MM.1S (cell line): ENCODE measurements around the gene IL36B.
A peak's percentile ranks its signal among the peaks of the same experiment; 100 is the strongest.

ENCODE experiments used
- DNase-seq: peaks from one replicate; pipeline ENCODE4 v3.0.0-alpha.2; 2015
- H2AFZ ChIP-seq: fragments of 300-600 bp; sonication (generic); 2 replicates; pipeline ENCODE4 v1.6.0; 2016; ENCODE audit warnings: antibody characterized with exemption, low read length
- H3F3A ChIP-seq: fragments of 300-600 bp; sonication (generic); 2 replicates; pipeline ENCODE4 v1.6.1; 2016; ENCODE audit warnings: mild to moderate bottlenecking, antibody characterized with exemption, low read length, moderate library complexity, mixed read lengths; ENCODE audit not compliant: insufficient read depth
- H3K27ac ChIP-seq: fragments of 300-600 bp; sonication (generic); 2 replicates; pipeline ENCODE4 v1.5.1; 2016; ENCODE audit warnings: mild to moderate bottlenecking, low read length
- H3K27me3 ChIP-seq: fragments of 300-600 bp; sonication (generic); replicated peaks from 2 replicates; pipeline ENCODE4 v1.6.0; 2016; ENCODE audit warnings: low read length; ENCODE audit not compliant: insufficient read depth
- H3K36me3 ChIP-seq: fragments of 300-600 bp; sonication (generic); replicated peaks from 2 replicates; pipeline ENCODE4 v1.6.1; 2016; ENCODE audit warnings: mild to moderate bottlenecking, low read length, mixed read lengths; ENCODE audit not compliant: insufficient read depth
- H3K4me1 ChIP-seq: fragments of 300-600 bp; sonication (generic); 2 replicates; pipeline ENCODE4 v1.6.1; 2016; ENCODE audit warnings: low read length, mixed read lengths
- H3K4me2 ChIP-seq: fragments of 300-600 bp; sonication (generic); 2 replicates; pipeline ENCODE4 v1.6.0; 2016; ENCODE audit warnings: low read depth, low read length
- H3K4me3 ChIP-seq: fragments of 300-600 bp; sonication (generic); 2 replicates; pipeline ENCODE4 v1.5.1; 2016; ENCODE audit warnings: low read length, mixed read lengths
- H3K79me2 ChIP-seq: fragments of 300-600 bp; sonication (generic); 2 replicates; pipeline ENCODE4 v1.6.1; 2016; ENCODE audit warnings: mixed run types, low read length, mixed read lengths
- H3K9ac ChIP-seq: fragments of 300-600 bp; sonication (generic); 2 replicates; pipeline ENCODE4 v1.6.1; 2016; ENCODE audit warnings: low read length, mixed read lengths
- H3K9me2 ChIP-seq: fragments of 300-600 bp; sonication (generic); replicated peaks from 2 replicates; pipeline ENCODE4 v1.6.1; 2016; ENCODE audit warnings: mild to moderate bottlenecking, low read length, mixed read lengths; ENCODE audit not compliant: insufficient read depth
- H3K9me3 ChIP-seq: fragments of 300-600 bp; sonication (generic); replicated peaks from 2 replicates; pipeline ENCODE4 v1.6.1; 2016; ENCODE audit warnings: mild to moderate bottlenecking, low read length, mixed read lengths; ENCODE audit not compliant: insufficient read depth
- H4K20me1 ChIP-seq: fragments of 300-600 bp; sonication (generic); 2 replicates; pipeline ENCODE4 v1.6.1; 2016; ENCODE audit warnings: mild to moderate bottlenecking, low read length, moderate library complexity, mixed read lengths; ENCODE audit not compliant: insufficient read depth
- EZH2 ChIP-seq: fragments of 300-600 bp; sonication (generic); optimal IDR thresholded peaks from 2 replicates; pipeline ENCODE3; 2017; ENCODE audit warnings: low read depth, mild to moderate bottlenecking, antibody characterized with exemption, low read length, mixed read lengths
- EZH2phosphoT487 ChIP-seq: fragments of 300-600 bp; sonication (generic); IDR thresholded peaks from 2 replicates; pipeline ENCODE4 v1.6.1; 2018; ENCODE audit warnings: antibody characterized with exemption, low read length
- TF ChIP-seq, protein P1 (sequence below): fragments of 300-600 bp; sonication (generic); IDR thresholded peaks from 2 replicates; pipeline ENCODE4 v1.5.1; 2016; ENCODE audit warnings: antibody characterized with exemption, low read length, mixed read lengths

IL36B gene

GRCh38 chr2:113073325-113073834 is 20.7 kb upstream of the IL36B start:
- Histone ChIP-seq H3K9me3 (no peaks in the 10 kb centered on the region), H2AFZ (no peak overlapping the region), H3K36me3 (no peaks in the 10 kb centered on the region), H3K27ac (peak overlapping the region; percentile 75), H3K4me2 (peak overlapping the region; percentile 17; the same call in 1 of the 2 replicates), H3K4me3 (no peak overlapping the region), H3K9ac (peak overlapping the region; percentile 13; the same call in 1 of the 2 replicates), H3K79me2 (no peaks in the 10 kb centered on the region), H3F3A (no peaks in the 10 kb centered on the region), H4K20me1 (no peaks in the 10 kb centered on the region), H3K4me1 (peaks cover 43% of the 10 kb centered on the region), H3K9me2 (no peaks in the 10 kb centered on the region), H3K27me3 (no peaks in the 10 kb centered on the region)
- peak; percentile 58 for DNase-seq
- TF ChIP-seq EZH2, result no peak

DNA sequence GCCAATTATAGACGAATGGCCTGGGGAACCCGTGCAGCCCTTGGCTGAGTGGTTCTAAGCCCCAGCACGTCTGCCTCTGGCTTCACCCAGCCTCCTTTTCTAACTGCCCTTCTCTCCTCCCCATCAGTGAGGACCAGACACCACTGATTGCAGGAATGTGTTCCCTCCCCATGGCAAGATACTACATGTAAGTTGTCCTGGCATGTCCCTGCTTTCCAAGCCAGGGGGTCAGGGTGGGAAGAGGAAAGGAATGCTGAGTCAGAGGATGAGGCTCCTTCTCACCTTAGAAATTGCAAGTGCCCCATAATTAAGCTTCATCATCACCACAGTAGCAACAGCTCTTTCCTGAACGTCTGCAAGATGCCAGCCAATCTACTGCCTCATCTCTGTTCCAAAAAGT is 19.9 kb upstream of the IL36B start:
- no peaks in the 10 kb centered on the region for H3K27me3 ChIP-seq
- no peaks in the 10 kb centered on the region for H3K79me2 ChIP-seq
- TF ChIP-seq, protein P1, sequence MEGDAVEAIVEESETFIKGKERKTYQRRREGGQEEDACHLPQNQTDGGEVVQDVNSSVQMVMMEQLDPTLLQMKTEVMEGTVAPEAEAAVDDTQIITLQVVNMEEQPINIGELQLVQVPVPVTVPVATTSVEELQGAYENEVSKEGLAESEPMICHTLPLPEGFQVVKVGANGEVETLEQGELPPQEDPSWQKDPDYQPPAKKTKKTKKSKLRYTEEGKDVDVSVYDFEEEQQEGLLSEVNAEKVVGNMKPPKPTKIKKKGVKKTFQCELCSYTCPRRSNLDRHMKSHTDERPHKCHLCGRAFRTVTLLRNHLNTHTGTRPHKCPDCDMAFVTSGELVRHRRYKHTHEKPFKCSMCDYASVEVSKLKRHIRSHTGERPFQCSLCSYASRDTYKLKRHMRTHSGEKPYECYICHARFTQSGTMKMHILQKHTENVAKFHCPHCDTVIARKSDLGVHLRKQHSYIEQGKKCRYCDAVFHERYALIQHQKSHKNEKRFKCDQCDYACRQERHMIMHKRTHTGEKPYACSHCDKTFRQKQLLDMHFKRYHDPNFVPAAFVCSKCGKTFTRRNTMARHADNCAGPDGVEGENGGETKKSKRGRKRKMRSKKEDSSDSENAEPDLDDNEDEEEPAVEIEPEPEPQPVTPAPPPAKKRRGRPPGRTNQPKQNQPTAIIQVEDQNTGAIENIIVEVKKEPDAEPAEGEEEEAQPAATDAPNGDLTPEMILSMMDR, result no peak
- TF ChIP-seq EZH2 (no peak), EZH2phosphoT487 (no peak)
- no peak for DNase-seq
- no peaks in the 10 kb centered on the region for H3F3A ChIP-seq
- no peaks in the 10 kb centered on the region for H3K9me3 ChIP-seq
- no peaks in the 10 kb centered on the region for H3K9me2 ChIP-seq
- H3K4me3 ChIP-seq, result no peak overlapping the region
- H3K27ac ChIP-seq, result peak overlapping the region; percentile 75; the same call in 1 of the 2 replicates
- H3K9ac ChIP-seq, result no peak overlapping the region
- no peaks in the 10 kb centered on the region for H4K20me1 ChIP-seq
- no peak overlapping the region for H3K4me2 ChIP-seq
- peaks cover 43% of the 10 kb centered on the region for H3K4me1 ChIP-seq
- no peaks in the 10 kb centered on the region for H3K36me3 ChIP-seq
- no peak overlapping the region for H2AFZ ChIP-seq

DNA sequence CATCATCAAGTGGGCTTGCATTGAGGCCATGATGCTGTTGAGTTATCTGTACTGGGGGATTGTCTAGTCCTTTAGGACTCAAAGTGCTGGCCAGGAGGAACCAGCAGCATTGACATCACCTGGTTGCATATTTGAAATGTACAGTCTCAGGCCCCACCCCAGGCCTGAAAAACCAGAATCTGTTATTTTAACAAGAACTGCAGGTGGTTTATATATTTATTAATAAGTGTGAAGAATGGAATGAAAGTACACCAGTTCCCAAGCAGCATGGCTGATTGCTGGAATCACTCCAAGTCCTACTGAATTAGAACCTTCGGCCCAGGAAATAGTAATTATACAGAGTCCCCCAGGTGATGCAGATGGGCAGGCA is 17.9 kb upstream of the IL36B start:
- Histone ChIP-seq H3K4me3 (no peak overlapping the region), H3K4me2 (no peak overlapping the region), H3K36me3 (no peaks in the 10 kb centered on the region), H3K9me3 (no peaks in the 10 kb centered on the region), H3K27me3 (no peaks in the 10 kb centered on the region), H3K9ac (no peak overlapping the region), H3K79me2 (no peaks in the 10 kb centered on the region), H4K20me1 (no peaks in the 10 kb centered on the region), H3K4me1 (peaks cover 34% of the 10 kb centered on the region), H2AFZ (no peak overlapping the region), H3K9me2 (no peaks in the 10 kb centered on the region), H3K27ac (no peak overlapping the region), H3F3A (no peaks in the 10 kb centered on the region)
- TF ChIP-seq EZH2 (no peak), EZH2phosphoT487 (no peak)
- TF ChIP-seq, protein P1, result no peak
- DNase-seq, result no peak
